ENCODE measurements around the gene CTNNBIP1.

- TF ChIP-seq EP300 (conservative IDR thresholded peaks at IDR 0.05; ENCODE audit: poor library complexity, severe bottlenecking) (no peak), RAD21 (conservative IDR thresholded peaks at IDR 0.05) (no peak), EZH2 (IDR thresholded peaks at IDR 0.05; ENCODE audit: borderline replicate concordance, insufficient read depth, low read length, poor library complexity, severe bottlenecking) (no peak), SMC3 (conservative IDR thresholded peaks at IDR 0.05; ENCODE audit: poor library complexity) (no peak), MXI1 (conservative IDR thresholded peaks at IDR 0.05; ENCODE audit: poor library complexity, severe bottlenecking) (no peak), TAF1 (IDR thresholded peaks at IDR 0.05; ENCODE audit: low read depth) (no peak)
- TF ChIP-seq, protein P1, sequence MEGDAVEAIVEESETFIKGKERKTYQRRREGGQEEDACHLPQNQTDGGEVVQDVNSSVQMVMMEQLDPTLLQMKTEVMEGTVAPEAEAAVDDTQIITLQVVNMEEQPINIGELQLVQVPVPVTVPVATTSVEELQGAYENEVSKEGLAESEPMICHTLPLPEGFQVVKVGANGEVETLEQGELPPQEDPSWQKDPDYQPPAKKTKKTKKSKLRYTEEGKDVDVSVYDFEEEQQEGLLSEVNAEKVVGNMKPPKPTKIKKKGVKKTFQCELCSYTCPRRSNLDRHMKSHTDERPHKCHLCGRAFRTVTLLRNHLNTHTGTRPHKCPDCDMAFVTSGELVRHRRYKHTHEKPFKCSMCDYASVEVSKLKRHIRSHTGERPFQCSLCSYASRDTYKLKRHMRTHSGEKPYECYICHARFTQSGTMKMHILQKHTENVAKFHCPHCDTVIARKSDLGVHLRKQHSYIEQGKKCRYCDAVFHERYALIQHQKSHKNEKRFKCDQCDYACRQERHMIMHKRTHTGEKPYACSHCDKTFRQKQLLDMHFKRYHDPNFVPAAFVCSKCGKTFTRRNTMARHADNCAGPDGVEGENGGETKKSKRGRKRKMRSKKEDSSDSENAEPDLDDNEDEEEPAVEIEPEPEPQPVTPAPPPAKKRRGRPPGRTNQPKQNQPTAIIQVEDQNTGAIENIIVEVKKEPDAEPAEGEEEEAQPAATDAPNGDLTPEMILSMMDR (IDR thresholded peaks at IDR 0.05; ENCODE audit: poor library complexity, severe bottlenecking): no peak
Measured at GRCh38 chr1:9827558-9828185, 82.4 kb downstream of the CTNNBIP1 start.
